ENCODE results near the gene FBXO48.
"Not testable (repeated sequence)": the region's sequence is repeated elsewhere in the genome, so short reads cannot be mapped to it uniquely, and the experiment has no call there.

The FBXO48 gene

GRCh38 chr2:68467077-68467960, at the start of gene FBXO48, which contains the start of gene APLF:
FBXO48 (minus strand) TSS chr2:68467294; CDS start chr2:68465145, 2,149 bp downstream.
APLF (plus strand) TSS chr2:68467585; CDS start chr2:68467732, 147 bp downstream.
- in situ Hi-C loops (cut with MboI; ENCODE audit: low sequenced_read_pairs), result no loop called here

DNA sequence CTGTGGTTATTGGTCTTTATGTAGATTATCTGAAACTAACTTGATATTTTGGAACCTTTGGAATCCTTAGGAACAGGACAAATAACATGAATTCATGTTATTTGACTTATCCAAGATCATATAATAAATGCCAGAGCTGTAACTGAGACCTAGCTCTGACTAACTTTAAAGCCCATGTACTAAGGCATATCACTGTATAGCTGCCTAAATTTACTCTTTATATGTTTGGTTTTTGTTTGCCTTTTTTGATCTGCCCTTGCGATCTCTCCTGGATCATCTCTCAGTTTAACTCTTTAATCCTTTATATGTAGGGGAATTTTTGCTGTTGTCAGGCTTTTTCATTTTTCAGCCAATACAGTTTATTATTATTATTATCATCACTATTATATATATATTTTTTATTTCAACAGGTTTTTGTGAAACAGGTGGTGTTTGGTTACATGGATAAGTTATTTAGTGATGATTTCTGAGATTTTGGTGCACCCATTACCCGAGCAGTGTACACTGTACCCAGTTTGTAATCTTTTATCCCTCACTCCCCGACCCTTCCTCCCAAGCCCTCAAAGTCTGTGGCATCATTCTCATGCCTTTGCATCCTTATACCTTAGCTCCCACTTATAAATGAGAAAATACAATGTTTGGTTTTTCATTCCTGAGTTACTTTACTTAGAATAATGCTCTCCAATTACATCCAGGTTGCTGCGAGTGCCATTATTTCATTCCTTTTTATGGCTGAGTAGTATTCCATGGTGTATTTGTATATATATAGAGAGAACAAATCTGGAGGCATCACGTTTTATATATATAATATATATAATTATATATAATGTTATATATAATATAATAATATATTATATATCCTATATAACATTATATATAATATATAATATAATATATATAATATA, 49.2 kb upstream of the FBXO48 start:
- in situ Hi-C loops (cut with MboI; ENCODE audit: low sequenced_read_pairs), result no loop called here

DNA sequence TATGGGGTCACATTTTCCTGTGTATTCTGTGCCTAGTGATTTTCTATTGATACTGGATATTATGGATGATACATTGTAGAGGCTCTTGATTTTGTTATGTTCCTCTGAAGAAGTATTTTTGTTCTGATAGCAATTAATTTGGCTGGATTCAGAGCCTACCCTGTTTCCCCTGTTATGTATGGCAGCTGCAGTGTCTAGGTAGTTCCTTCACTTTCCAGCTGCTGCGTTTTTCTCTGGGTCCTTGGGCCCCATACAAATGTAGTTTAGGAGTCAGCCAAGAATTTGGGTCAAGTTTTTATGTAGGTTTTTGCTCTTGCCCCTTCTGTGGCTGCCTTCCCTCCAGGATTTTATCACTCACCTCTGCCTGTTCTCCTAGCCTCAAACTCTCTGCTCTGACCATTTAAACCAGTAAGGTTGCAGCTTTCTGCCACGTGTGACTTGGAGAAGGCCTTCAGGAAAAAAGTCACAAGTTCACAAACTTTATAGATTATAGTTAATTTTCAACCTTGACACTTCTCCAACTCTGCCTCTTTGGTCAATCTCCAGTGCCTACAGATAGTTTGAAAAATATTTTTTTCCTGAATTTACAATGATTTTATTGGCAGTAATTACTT, 47.3 kb upstream of the FBXO48 start:
- in situ Hi-C loops (cut with MboI; ENCODE audit: low sequenced_read_pairs), result no loop called here

DNA sequence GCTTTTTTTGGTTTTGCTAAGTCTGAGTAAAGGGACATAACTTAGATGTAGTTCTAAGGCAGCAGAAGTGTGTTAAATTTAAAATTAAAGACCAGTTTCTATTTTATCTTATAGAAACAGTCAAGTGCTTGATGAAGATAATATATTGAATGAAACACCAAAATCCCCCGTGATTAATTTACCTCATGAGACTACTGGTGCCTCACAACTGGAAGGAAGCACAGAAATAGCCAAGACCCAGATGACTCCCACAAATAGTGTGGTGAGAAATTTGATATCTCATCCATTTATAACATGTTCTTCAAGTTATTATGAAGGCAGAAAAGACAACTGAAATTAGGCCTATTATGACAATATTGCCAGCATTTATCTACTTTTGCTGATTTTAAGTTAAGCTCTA, 45.9 kb upstream of the FBXO48 start:
- in situ Hi-C loops (cut with MboI; ENCODE audit: low sequenced_read_pairs), result no loop called here

DNA sequence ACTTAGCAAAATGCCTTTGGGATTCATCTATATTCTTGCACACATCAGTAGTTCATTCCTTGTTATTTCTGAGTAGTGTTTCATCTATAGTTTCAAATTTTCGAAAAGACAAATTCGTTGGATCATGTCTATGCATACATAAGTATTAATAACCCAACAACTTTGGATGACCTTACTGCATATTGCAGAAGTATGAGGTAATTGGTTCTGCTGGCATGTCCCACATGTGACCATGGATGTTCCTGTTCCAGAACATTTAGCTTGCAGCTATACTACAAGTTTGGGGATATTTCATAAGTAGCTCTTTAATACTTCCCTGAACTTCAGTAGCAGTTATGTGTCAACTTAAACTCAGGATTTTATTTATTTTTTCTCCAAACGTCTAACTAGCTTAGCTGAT, 45.2 kb upstream of the FBXO48 start:
- in situ Hi-C loops (cut with MboI; ENCODE audit: low sequenced_read_pairs), result no loop called here

GRCh38 chr2:68506170-68506569, 39.1 kb upstream of the FBXO48 start:
- in situ Hi-C loops (cut with MboI; ENCODE audit: low sequenced_read_pairs), result no loop called here

- in situ Hi-C loops (cut with MboI; ENCODE audit: low sequenced_read_pairs), result no loop called here
Measured at GRCh38 chr2:68505603-68506159, 38.6 kb upstream of the FBXO48 start.

DNA sequence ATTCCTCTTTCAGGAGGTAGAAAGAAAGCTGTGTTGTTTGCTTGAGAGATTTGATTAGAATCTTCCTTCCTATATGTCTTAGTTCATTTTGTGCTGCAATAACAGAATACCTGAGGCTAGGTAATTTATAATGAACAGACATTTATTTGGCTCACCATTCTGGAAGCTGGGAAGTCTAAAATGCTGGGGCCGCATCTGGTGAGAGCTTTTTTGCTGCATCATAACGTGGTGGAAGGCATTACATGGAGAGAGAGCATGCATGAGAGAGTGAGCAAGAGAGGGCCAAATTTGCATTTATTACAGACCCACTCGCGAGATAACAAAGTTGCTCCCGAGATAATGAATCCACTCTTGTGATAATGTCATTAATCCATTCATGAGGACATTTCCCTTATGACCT, 34.7 kb upstream of the FBXO48 start:
- in situ Hi-C loops (cut with MboI; ENCODE audit: low sequenced_read_pairs), result no loop called here

- in situ Hi-C loops (cut with MboI; ENCODE audit: low sequenced_read_pairs), result no loop called here
Measured at GRCh38 chr2:68500649-68501048, 33.6 kb upstream of the FBXO48 start.

DNA sequence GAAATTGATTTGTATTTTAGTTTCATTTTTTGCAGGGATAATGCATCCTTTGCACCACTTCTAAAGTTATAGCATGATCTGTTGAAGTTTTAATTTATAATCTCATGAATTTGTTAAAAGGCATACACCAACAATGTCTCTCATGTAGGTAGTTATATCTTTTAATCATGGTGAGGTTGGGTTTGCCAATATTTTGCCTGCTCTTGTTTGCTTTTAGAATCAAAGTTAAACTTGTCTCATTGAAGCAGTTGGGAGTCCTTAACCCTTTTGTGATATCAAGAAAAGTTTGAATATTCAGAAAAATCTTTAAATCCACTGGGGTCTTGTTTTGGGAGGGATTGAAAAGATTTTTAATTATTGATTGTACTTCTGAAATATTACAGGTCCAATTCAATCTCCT, 32.0 kb upstream of the FBXO48 start:
- in situ Hi-C loops (cut with MboI; ENCODE audit: low sequenced_read_pairs), result no loop called here

DNA sequence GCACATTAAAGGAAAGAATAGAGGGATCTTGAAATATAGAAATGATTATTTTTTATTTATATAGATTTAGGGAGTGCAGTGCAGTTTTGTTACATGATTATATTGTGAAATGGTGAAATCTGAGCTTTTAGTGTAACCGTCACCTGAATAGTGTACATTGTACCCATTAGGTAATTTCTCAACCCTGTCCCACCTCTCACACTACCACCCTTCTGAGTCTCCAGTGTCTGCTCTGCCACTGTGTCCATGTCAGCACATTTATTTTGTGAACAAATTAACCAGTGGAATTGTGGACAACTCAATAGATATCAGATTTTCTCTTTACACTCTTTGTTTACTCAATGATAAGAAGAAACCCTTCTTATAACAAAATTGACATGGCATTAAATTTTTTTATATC, 24.5 kb upstream of the FBXO48 start:
- in situ Hi-C loops (cut with MboI; ENCODE audit: low sequenced_read_pairs), result no loop called here

GRCh38 chr2:68489282-68489681, 22.2 kb upstream of the FBXO48 start:
- in situ Hi-C loops (cut with MboI; ENCODE audit: low sequenced_read_pairs), result no loop called here

- in situ Hi-C loops (cut with MboI; ENCODE audit: low sequenced_read_pairs), result not testable (repeated sequence)
Measured at GRCh38 chr2:68488605-68489004, 21.5 kb upstream of the FBXO48 start.

DNA sequence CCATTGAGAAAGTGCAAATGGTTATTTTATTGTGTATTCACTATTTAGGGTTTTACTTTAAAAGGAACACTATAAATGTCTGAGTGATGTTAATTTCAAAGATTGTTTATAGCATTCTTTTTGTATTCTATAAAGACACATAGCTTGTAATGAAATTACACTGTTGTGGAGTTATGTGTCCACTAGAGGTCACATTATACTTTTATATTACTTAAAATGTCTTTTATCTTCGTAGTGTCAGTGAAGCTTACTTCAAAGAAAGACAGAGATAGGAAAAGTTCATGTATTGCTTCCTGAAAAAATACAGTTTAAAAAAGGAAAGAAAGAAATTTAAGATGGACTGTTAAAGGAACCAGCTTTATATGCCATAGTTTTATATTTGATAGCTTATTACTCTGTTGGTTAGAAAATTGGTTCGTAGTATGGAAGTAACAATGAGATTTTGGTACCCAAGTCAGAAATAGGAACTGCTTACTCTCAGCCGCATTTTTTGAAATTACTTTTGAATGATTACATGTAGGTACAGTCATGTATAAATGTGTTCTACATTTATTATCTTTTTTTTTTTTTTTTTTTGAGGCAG, 20.8 kb upstream of the FBXO48 start:
- in situ Hi-C loops (cut with MboI; ENCODE audit: low sequenced_read_pairs), result no loop called here

DNA sequence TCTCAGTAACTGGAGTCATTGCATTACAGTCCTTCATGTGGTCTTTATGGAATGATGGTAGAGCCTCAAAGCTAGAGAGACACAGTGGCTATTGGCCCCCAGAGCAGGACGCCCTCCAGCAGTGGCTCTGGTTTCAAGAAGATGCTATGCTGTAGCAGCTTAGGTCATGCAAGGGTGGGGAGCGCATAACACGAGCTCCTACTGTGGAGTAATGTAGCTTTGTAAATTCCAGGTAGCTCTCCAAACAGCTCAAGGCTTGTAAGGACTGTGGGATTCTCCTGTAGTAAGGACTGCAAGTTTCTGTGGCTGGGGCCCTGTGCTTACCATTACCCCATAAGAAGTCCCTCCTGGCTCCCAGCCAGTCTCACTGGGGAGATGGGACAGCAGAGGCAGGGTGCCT, 15.9 kb upstream of the FBXO48 start:
- in situ Hi-C loops (cut with MboI; ENCODE audit: low sequenced_read_pairs), result no loop called here

- in situ Hi-C loops (cut with MboI; ENCODE audit: low sequenced_read_pairs), result no loop called here
Measured at GRCh38 chr2:68482296-68482820, 15.3 kb upstream of the FBXO48 start.

- in situ Hi-C loops (cut with MboI; ENCODE audit: low sequenced_read_pairs), result loop anchor here (10.0 kb wide), 1 partner anchor 446 kb away; no protein-coding TSS in a partner anchor
Measured at GRCh38 chr2:68478688-68479087, 11.6 kb upstream of the FBXO48 start.

- in situ Hi-C loops (cut with MboI; ENCODE audit: low sequenced_read_pairs), result loop anchor here (10.0 kb wide), 1 partner anchor 448 kb away; no protein-coding TSS in a partner anchor
Measured at GRCh38 chr2:68476454-68476853, 9.4 kb upstream of the FBXO48 start.

- in situ Hi-C loops (cut with MboI; ENCODE audit: low sequenced_read_pairs), result loop anchor here (10.0 kb wide), 1 partner anchor 449 kb away; no protein-coding TSS in a partner anchor
Measured at GRCh38 chr2:68475576-68475975, 8.5 kb upstream of the FBXO48 start.

GRCh38 chr2:68475110-68475509, 8.0 kb upstream of the FBXO48 start:
- in situ Hi-C loops (cut with MboI; ENCODE audit: low sequenced_read_pairs), result loop anchor here (10.0 kb wide), 1 partner anchor 450 kb away; no protein-coding TSS in a partner anchor

All from HL-60/S4 (cell line).